K562 (cell line): ENCODE results near the gene KRT1. TPM values are rescaled to one million over a fixed set of nuclear protein-coding genes. Genes with fewer than 3 reads are reported as not detected.

ENCODE experiments used
- CHD4 ChIP-seq: fragments of 200-600 bp; sonication (generic); IDR thresholded peaks from 3 replicates; pipeline ENCODE4 v1.6.1; 2012; ENCODE audit warnings: low read depth, mild to moderate bottlenecking, mixed read lengths, low read length, inconsistent platforms; ENCODE audit not compliant: insufficient read depth, insufficient replicate concordance, poor library complexity, severe bottlenecking
- E2F6 ChIP-seq, 2 experiments: IDR thresholded peaks; 2 replicates each; pipeline ENCODE4 v1.6.1; 2011; ENCODE audit warnings: borderline replicate concordance in 1 of 2, control low read depth in 1 of 2, low read depth in 1 of 2, low read length in 1 of 2, mild to moderate bottlenecking in 1 of 2, mixed read lengths in 1 of 2, moderate library complexity in 1 of 2; ENCODE audit not compliant: insufficient read depth in 1 of 2, insufficient read length in 1 of 2, poor library complexity in 1 of 2, severe bottlenecking in 1 of 2; ENCODE audit errors: extremely low read depth in 1 of 2
- FOXA3 ChIP-seq, 2 experiments: fragments of 450-650 bp in 1 of 2; sonication (generic) in 1 of 2; formaldehyde crosslinking; IDR thresholded peaks in 1 of 2; conservative IDR thresholded peaks in 1 of 2; 2 replicates each; pipeline versions ENCODE4 v1.4.0 to v1.8.0; 2020 to 2022; ENCODE audit warnings: mild to moderate bottlenecking in 2 of 2, missing genetic modification reagents in 1 of 2
- GATAD2A ChIP-seq: fragments of 450-650 bp; IDR thresholded peaks from 2 replicates; pipeline ENCODE4 v1.6.1; 2017
- GATAD2B ChIP-seq: fragments of 450-650 bp; IDR thresholded peaks from 2 replicates; pipeline ENCODE4 v1.6.1; 2017; ENCODE audit warnings: mild to moderate bottlenecking, borderline replicate concordance
- LEF1 ChIP-seq: fragments of 450-650 bp; IDR thresholded peaks from 2 replicates; pipeline ENCODE4 v1.6.1; 2016; ENCODE audit warnings: mild to moderate bottlenecking
- MEF2D ChIP-seq: conservative IDR thresholded peaks from 2 replicates; pipeline ENCODE4 v1.6.1; 2016; ENCODE audit warnings: low read depth, missing genetic modification characterization, missing compliant biosample characterization
- MITF ChIP-seq: IDR thresholded peaks from 2 replicates; pipeline ENCODE4 v1.6.1; 2014; ENCODE audit warnings: antibody characterized with exemption
- NCOA1 ChIP-seq: fragments of 450-650 bp; IDR thresholded peaks from 2 replicates; pipeline ENCODE4 v1.6.1; 2016; ENCODE audit warnings: low read depth
- PML ChIP-seq: IDR thresholded peaks from 2 replicates; pipeline ENCODE4 v1.6.1; 2012; ENCODE audit warnings: low read length, inconsistent platforms
- TCFL5 ChIP-seq: fragments of 250-450 bp; sonication (Bioruptor Pico); conservative IDR thresholded peaks from 2 replicates; pipeline ENCODE4 v1.6.1; 2021; ENCODE audit warnings: mild to moderate bottlenecking, moderate library complexity, matching md5 sums
- ZNF184 ChIP-seq: sonication (generic); formaldehyde crosslinking; IDR thresholded peaks from 2 replicates; pipeline ENCODE4 v1.5.0; 2020; ENCODE audit warnings: missing genetic modification reagents
- ZNF444 ChIP-seq: fragments of 250-450 bp; sonication (Bioruptor Pico); IDR thresholded peaks from 2 replicates; pipeline ENCODE4 v1.4.0; 2020; ENCODE audit warnings: mild to moderate bottlenecking, moderate library complexity
- polyA plus RNA-seq, 8 experiments: library from polyadenylated mRNA; depleted of rRNA in 4 of 8; stranded (reverse) in 5 of 8; unstranded in 3 of 8; fragments of >200 nt; fragmentation: Nextera tagmentation in 2 of 8; fragmentation: Illumina TruSeq in 1 of 8; extraction: Ambion mirVana in 2 of 8; extraction: Trizol in 1 of 8; gene quantifications; 2 replicates each; pipeline versions ENCODE4 v1.2.1 to v1.2.3, GENCODE V29; 2011 to 2014; ENCODE audit warnings: inconsistent platforms in 1 of 8, missing spikeins in 1 of 8
- total RNA-seq, 7 experiments: library from RNA; depleted of rRNA in 6 of 7; stranded (reverse); fragments of >200 nt in 6 of 7; fragmentation: Illumina TruSeq in 2 of 7; extraction: Trizol in 2 of 7; gene quantifications; 2 replicates each; pipeline versions ENCODE4 v1.2.1 to v1.2.3, GENCODE V29; 2011 to 2021; ENCODE audit warnings: low replicate concordance in 1 of 7
- TF ChIP-seq, protein P1 (sequence below): sonication (generic); formaldehyde crosslinking; IDR thresholded peaks from 2 replicates; pipeline ENCODE4 v1.8.0; 2022; ENCODE audit warnings: mild to moderate bottlenecking, missing genetic modification reagents
- TF ChIP-seq, protein P2 (sequence below): sonication (generic); formaldehyde crosslinking; IDR thresholded peaks from 2 replicates; pipeline ENCODE4 v1.9.0; 2022; ENCODE audit warnings: mild to moderate bottlenecking, missing genetic modification reagents
- TF ChIP-seq, protein P3 (sequence below): fragments of 250-450 bp; sonication (Bioruptor Pico); IDR thresholded peaks from 2 replicates; pipeline ENCODE4 v1.5.0; 2020; ENCODE audit warnings: mild to moderate bottlenecking, borderline replicate concordance

Gene KRT1
- total and polyA plus RNA-seq, 9 of the 15 experiments (the other 6 are each of a cell fraction or from before 2014, with no cell fraction given): 0.18 TPM; not detected in 8

DNA sequence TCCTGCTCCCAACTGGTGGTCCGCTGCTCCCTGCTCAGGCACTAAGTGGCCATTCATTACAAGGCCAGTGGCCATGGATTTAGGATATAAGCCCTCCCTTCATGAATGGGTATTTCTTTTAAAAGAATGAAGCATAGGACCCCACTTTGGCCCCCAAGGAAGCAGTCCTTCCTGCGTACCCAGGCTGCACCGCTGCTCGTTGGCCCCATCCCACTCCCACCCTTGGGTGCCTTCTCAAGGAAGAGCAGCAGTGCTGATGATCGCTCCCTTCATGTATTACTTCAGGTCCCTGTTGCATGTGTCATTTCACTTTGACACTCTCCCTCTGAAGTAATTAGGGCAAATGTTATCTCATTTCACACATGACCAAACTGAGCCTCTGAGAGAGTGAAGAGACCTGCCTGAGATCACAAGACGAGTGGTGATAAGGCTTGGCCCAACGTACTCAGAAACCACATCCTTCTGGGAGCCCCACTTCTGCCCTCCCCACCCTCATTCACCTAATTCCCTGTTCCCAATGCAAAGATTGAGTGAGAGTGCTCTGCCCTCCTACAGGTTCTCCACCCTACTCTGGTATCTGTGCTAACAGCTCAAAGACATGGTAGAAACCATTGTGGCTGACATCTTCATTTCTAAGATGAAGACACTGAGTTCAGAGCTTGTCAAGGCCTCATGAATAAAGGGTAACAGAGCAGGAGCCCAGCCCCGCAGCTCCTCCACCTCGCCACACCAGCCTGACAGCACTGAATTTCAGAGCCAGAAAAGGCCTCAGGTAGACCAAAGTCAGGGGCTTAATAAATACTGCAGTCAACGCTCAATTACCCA lies 17.9 kb downstream of the KRT1 start (continued):
- TF ChIP-seq, protein P1, sequence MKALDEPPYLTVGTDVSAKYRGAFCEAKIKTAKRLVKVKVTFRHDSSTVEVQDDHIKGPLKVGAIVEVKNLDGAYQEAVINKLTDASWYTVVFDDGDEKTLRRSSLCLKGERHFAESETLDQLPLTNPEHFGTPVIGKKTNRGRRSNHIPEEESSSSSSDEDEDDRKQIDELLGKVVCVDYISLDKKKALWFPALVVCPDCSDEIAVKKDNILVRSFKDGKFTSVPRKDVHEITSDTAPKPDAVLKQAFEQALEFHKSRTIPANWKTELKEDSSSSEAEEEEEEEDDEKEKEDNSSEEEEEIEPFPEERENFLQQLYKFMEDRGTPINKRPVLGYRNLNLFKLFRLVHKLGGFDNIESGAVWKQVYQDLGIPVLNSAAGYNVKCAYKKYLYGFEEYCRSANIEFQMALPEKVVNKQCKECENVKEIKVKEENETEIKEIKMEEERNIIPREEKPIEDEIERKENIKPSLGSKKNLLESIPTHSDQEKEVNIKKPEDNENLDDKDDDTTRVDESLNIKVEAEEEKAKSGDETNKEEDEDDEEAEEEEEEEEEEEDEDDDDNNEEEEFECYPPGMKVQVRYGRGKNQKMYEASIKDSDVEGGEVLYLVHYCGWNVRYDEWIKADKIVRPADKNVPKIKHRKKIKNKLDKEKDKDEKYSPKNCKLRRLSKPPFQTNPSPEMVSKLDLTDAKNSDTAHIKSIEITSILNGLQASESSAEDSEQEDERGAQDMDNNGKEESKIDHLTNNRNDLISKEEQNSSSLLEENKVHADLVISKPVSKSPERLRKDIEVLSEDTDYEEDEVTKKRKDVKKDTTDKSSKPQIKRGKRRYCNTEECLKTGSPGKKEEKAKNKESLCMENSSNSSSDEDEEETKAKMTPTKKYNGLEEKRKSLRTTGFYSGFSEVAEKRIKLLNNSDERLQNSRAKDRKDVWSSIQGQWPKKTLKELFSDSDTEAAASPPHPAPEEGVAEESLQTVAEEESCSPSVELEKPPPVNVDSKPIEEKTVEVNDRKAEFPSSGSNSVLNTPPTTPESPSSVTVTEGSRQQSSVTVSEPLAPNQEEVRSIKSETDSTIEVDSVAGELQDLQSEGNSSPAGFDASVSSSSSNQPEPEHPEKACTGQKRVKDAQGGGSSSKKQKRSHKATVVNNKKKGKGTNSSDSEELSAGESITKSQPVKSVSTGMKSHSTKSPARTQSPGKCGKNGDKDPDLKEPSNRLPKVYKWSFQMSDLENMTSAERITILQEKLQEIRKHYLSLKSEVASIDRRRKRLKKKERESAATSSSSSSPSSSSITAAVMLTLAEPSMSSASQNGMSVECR (CRISPR knock-in tag): no peak
- TF ChIP-seq PML (peak; percentile 97), GATAD2A (peak; percentile 91), FOXA3 (CRISPR knock-in tag; conservative IDR thresholded peaks at IDR 0.05 in 1 of 2, IDR thresholded peaks at IDR 0.05 in 1 of 2) (peak; percentile 90 to 94), ZNF444 (CRISPR knock-in tag) (0 out of 2 replicates have a peak, but pooled peaks have one; percentile 6), E2F6 (IDR thresholded peaks at IDR 0.05; ENCODE audit: borderline replicate concordance in 1 of 2, extremely low read depth in 1 of 2, insufficient read depth in 1 of 2, insufficient read length in 1 of 2, low read depth in 1 of 2, low read length in 1 of 2, poor library complexity in 1 of 2, severe bottlenecking in 1 of 2) (peak in 1 of 2 experiments; percentile 64), MITF (peak; percentile 97), ZNF184 (CRISPR knock-in tag) (no peak), LEF1 (peak; percentile 99), GATAD2B (peak; percentile 54; the same call in 1 of the 2 replicates), MEF2D (tag) (peak; percentile 86), NCOA1 (peak; percentile 93), TCFL5 (CRISPR knock-in tag) (peak; percentile 73; the same call in 1 of the 2 replicates), CHD4 (no peak)
- TF ChIP-seq, protein P2, sequence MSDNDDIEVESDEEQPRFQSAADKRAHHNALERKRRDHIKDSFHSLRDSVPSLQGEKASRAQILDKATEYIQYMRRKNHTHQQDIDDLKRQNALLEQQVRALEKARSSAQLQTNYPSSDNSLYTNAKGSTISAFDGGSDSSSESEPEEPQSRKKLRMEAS (CRISPR knock-in tag): peak; percentile 48
- TF ChIP-seq, protein P3, sequence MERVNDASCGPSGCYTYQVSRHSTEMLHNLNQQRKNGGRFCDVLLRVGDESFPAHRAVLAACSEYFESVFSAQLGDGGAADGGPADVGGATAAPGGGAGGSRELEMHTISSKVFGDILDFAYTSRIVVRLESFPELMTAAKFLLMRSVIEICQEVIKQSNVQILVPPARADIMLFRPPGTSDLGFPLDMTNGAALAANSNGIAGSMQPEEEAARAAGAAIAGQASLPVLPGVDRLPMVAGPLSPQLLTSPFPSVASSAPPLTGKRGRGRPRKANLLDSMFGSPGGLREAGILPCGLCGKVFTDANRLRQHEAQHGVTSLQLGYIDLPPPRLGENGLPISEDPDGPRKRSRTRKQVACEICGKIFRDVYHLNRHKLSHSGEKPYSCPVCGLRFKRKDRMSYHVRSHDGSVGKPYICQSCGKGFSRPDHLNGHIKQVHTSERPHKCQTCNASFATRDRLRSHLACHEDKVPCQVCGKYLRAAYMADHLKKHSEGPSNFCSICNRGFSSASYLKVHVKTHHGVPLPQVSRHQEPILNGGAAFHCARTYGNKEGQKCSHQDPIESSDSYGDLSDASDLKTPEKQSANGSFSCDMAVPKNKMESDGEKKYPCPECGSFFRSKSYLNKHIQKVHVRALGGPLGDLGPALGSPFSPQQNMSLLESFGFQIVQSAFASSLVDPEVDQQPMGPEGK (CRISPR knock-in tag): peak; percentile 79
